GM19099 (cell line): ENCODE measurements around the gene NUP205.
A peak's percentile ranks its signal among the peaks of the same experiment; 100 is the strongest.

Experiments
- POLR2A ChIP-seq: IDR thresholded peaks from 3 replicates; pipeline ENCODE4 v1.6.1; 2011; ENCODE audit warnings: low read depth; ENCODE audit not compliant: insufficient read length; ENCODE audit errors: extremely low read depth

Gene NUP205, protein sequence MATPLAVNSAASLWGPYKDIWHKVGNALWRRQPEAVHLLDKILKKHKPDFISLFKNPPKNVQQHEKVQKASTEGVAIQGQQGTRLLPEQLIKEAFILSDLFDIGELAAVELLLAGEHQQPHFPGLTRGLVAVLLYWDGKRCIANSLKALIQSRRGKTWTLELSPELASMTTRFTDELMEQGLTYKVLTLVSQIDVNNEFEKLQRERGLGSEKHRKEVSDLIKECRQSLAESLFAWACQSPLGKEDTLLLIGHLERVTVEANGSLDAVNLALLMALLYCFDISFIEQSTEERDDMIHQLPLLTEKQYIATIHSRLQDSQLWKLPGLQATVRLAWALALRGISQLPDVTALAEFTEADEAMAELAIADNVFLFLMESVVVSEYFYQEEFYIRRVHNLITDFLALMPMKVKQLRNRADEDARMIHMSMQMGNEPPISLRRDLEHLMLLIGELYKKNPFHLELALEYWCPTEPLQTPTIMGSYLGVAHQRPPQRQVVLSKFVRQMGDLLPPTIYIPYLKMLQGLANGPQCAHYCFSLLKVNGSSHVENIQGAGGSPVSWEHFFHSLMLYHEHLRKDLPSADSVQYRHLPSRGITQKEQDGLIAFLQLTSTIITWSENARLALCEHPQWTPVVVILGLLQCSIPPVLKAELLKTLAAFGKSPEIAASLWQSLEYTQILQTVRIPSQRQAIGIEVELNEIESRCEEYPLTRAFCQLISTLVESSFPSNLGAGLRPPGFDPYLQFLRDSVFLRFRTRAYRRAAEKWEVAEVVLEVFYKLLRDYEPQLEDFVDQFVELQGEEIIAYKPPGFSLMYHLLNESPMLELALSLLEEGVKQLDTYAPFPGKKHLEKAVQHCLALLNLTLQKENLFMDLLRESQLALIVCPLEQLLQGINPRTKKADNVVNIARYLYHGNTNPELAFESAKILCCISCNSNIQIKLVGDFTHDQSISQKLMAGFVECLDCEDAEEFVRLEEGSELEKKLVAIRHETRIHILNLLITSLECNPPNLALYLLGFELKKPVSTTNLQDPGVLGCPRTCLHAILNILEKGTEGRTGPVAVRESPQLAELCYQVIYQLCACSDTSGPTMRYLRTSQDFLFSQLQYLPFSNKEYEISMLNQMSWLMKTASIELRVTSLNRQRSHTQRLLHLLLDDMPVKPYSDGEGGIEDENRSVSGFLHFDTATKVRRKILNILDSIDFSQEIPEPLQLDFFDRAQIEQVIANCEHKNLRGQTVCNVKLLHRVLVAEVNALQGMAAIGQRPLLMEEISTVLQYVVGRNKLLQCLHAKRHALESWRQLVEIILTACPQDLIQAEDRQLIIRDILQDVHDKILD (N-terminal part only)

DNA sequence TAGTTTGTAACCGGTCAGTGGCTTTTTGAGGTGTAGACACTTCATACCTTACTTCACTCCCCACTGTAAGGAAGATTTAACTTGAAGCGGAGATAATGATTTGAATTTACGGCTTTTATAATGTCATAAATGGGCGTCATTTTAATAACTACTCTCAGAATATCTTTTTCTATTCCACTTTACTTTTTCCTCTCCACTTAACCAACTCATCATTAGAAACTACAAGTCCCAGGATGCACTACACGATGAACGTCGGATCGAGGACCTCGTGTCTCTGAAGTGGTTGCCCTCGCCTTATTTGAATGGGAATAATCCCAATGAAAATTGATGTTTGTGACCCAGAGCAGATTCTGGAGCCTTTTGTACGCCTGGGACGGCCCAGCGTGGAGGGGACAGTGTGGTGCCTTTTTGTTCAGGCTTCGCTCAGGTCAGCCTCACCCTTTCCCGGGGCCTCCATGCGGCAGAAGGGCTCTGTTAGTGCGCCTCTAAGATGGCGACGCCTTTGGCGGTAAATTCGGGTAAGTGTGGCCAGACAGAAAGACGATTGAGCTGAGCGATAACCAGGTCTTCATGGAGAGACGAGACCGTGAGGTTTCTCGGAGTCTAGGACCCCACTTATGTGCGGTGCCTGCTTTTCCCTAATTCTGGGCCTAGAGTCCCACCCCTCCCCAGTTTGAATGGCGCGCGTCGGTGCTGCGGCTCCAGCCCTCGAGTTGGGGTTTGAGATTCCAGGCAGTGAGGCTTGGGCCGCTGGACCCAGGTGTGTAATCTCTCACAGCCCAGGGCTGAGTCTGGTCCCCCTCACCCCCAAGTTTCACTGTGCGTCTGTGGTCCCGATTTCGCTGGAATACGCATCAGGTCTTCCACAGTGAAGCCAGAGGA is at the start of gene NUP205:
Gene NUP205, plus strand, starts transcription at position 463 of the 882 bp plus-strand sequence. Its CDS starts 28 bp downstream, at position 491.
- TF ChIP-seq POLR2A: peak; percentile 85

DNA sequence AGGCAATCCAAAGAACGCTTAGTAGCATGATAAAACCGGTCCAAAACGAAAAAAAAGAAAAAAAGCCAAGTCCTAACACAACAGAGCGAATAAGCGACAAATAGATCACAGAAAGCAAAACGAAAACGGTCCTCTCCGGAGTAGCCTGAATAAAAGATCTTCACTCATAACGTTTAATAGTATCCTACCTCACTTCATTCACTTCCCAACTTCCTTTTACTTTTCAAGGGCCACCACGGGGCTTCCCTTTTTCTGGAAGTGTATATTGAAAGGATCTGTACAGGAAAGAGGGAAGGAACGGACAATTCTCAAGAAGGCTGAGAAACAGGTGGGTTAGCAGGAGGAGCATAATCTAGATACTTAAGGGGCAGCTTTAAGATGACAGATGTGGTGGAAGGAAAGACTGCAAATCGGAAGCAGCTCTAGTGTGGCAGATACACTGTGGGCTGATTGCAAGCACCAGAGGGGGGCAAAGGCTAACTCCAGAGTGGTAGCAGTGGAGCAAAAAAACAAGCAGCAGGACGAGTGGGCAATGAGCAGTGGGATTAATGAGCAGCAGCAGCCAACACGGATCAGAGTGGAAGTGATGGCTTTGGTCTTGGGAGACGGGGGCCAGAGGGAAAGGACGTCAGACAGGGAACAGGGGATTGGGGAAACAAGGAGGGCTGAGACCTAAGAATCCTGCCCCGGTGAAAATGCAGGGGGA is 48.7 kb upstream of the NUP205 start:
- TF ChIP-seq POLR2A: peak; percentile 32

DNA sequence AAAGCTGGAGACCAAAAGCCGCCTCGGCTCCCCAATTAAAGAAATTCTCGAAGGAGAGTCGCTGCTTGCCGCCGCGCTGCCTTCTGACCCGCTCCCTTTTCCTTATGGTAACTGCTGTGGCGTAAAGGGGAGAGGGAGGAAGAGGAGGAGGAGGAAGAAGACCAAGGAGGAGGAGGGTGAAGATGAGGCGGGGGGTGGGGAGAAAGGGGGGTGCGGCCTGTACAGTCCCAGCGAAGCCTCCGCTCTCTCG is 48.2 kb upstream of the NUP205 start:
- TF ChIP-seq POLR2A: no peak

DNA sequence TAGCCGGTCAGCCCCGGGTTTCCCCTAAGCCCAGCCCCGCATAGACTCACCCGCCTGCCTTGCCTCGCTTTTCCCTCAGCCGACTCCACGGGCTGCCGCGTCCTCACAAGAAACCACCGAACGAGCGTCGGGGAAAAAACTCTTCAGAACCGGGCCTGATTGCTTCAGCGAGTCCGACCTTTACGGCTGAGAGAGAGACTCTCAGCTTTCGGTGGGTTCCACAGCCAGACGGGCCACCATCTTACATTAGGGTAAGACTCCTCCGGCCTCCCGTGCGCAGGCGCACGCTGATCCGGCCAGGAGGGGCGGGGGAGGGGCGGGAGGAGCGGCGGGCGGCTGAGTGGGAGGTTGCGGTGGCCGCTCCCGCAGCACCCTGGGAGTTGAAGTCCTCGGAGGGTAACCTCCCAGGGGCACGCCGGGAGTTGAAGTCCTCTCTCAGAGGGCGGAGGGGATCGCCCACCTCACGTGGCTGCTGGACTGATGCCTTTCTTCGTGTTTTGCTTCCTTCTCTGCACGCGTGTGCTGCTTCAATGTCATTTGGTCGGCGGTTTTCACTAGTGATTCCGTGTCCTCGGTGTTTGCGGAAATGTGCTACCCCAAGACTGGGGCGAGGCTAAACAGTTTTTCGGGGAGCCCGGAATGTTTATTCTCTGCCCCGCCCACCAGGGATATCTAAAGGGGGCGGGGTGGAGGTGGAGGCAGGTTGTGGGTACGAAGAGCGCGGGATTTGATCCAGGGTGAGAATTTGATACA is 47.7 kb upstream of the NUP205 start, which contains the start of gene CNOT4:
Gene CNOT4, minus strand, starts transcription at position 264 of the 753 bp plus-strand sequence. CDS start 71,771 bp downstream, outside the sequence.
- TF ChIP-seq POLR2A: peak; percentile 93

DNA sequence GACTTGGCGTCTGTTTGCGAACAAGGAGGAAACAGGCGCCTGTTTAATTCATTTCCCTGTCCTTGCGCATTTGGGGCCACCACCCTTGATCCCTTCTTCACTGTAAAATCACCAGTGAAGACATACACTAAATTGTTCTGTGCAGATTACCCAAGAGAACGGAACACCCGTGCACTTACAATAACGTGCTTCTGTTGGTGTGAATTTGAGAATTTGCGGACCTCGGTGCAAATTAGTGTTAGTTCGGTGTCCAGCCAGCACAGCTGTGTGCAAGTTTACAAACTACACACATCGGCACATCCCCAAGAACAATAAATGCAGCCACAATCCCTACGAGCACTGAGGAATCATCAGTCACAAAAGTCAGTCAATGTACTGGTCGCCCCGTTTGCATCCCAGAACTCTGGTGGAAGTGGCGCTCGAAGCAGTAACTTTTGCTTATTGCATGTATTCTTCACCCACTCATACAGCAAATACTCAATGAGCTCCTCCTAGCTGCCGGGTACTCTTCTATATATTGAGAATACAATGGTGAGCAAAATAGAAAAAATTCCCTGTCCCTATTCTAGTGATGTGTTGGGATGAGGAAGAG is 47.0 kb upstream of the NUP205 start:
- no peak for TF ChIP-seq POLR2A

DNA sequence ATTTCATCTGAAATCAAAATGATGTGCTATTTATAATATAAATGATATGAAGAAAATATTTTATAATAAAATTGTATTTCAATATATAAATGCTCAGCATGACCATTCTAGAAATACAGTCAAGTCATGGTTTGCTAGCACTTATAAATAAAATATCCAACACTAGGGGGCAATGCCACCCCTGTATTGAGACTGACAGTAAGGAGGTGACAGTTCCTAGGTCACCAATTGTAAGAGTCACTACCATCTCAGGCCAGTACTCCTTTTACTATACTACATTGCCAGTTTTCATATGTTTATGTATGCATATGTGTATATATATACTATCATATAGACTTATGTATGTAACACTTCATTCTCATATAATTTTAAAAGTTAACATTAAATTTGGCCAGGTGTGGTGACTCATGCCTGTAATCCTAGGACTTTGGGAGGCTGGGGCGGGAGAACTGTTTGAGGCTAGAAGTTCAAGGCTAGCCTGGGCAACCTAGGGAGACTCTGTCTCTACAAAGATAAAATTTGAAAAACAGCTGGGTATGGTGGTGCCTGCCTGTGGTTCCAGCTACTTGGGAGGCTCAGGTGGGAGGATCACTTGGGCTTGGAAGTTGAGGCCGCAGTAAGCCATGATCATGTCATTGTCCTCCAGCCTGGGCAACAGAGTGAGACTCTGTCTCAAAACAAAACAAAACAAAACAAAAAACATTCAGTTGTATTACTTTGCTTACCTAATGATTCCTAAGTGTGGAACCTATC is 45.4 kb upstream of the NUP205 start:
- no peak for TF ChIP-seq POLR2A

DNA sequence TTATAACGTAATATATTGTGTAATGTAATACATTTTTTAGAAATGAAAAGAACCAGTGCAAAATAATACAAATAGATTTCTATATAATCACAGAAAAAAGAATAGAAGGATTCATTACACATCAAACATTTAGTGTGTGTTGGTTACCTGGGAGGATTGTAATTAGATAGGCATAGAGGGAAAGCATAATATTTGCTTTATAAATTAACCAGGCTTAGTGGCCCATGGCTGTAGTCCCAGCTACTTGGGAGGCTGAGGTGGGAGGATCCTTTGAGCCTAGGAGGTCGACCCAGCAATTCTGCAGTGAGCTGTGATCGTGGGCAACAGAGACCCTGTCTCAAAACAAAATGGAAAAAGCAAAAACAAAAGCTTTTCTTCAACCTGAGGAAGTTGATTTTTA is 42.9 kb upstream of the NUP205 start:
- no peak for TF ChIP-seq POLR2A

DNA sequence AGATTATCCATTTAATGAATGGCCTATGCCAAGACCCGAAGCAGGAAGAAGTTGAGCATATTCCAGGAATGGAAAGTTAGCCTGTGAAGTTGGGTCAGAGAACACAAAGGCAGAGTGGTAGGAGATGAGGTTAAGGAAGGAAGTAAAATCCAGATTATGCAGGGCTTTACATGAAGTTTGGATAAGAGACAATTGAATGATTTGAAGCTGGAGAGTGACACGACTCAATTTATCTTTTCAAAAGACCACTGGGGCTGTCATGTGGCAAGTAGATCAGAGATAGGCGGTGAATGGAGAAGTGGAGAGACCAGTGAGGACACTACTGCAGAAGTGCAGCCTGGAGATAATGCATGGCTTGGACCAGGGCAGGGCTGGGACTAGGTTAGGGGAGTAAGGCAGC is 40.7 kb upstream of the NUP205 start:
- no peak for TF ChIP-seq POLR2A

DNA sequence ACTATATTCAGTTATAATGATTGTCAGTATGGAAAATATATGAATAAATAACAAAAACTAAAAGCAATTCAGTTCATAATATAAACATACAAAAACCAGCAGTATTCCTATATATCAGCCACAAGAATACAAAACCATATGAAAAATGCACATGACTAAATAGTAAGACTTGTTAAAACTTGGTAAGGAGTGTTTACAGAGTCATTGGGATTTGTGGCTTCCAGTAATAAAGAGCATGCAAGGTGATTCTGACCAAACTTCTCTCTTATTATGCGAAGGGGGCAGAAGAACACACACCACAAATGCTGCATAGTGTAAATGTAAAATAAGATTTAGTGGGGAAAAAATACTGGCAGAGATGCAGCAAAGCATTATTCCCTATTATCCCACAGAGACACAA is 39.0 kb upstream of the NUP205 start:
- no peak for TF ChIP-seq POLR2A

DNA sequence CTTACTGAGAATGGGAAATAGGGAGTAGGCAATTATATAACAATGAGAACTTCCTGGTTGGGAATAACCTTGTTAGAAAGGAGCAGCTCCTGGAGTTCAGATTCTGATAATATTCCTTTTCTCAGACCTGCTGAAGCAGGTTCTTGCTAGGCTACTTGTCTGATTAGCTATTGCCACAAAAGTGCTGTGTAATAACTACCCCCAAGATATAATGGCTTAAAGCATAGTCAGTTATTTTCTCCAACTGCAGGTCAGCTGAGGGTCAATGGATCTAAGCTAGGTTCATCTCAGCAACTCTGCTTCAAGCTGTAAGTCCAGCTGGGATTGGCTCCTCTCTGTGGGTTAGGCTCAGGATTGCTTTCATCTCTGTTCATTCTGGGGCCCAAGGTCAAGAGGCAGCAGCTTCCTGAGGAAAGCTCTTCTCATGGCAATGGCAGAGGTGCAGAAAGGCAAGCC is 38.5 kb upstream of the NUP205 start:
- TF ChIP-seq POLR2A: no peak

DNA sequence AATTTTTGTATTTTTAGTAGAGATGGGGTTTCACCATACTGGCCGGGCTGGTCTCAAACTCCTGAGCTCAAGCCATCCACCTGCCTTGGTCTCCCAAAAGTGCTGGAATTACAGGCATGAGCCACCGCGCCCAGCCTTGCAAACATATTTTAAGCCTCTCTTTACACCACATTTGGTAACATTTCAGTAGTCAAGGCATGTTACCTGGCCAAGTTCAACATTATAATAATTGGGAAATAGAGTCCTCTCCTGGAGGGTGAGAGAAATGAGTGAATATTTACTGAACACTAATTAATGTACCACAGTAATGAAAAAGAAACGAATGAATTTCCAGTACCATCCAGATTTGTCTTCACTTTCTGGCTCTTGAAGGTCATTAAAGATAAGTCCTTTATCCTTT is 37.8 kb upstream of the NUP205 start:
- TF ChIP-seq POLR2A: no peak

DNA sequence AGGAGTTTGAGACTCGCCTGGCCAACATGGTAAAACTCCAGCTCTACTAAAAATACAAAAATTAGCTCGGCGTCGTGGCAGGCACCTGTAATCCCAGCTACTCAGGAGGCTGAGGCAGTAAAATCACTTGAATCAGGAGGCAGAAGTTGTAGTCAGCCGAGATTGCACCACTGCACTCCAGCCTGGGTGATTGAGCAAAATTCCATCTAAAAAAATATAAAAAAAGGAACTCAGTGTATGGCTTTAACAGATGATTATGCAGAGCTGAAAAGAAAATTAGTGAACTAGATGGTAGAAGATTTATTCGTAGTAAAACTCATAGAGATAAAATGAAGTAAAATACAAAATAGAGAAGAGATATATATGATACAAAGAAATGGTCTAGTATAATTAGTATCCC is 35.2 kb upstream of the NUP205 start:
- no peak for TF ChIP-seq POLR2A
